K562 (cell line): ENCODE data around the gene FSHR. TPM values are rescaled to one million over a fixed set of nuclear protein-coding genes. Genes with fewer than 3 reads are reported as not detected.

ENCODE experiments used
- ATAC-seq: fragments of 200-7000 bp; cut with Tn5 transposase; 3 replicates; pipeline ENCODE4 v1.9.1; 2020; ENCODE audit warnings: moderate library complexity
- BruUV-seq: library from RNA; stranded (reverse); fragments of 400-500 nt; replicated peaks from 2 replicates; lab custom pipeline; 2021; lab: Mats Ljungman, UMichigan
- CTCF ChIA-PET: fragments of 300-600 bp; formaldehyde crosslinking; extraction: SDS; loops from one replicate; lab custom pipeline; 2021; ENCODE audit warnings: low intra/inter-chr PET ratio; lab: Yijun Ruan, JAX
- POLR2A ChIA-PET: fragments of 300-600, 350-650 bp; sonication (Branson Sonifier 250); formaldehyde crosslinking; extraction: SDS; loops from one replicate; lab custom pipeline; 2021; ENCODE audit warnings: antibody characterized with exemption, inconsistent platforms; lab: Yijun Ruan, JAX
- DNase-seq, 4 experiments: peaks; one replicate each; pipeline versions ENCODE4 v3.0.0 to v3.0.0-alpha.2; 2011 to 2018; ENCODE audit warnings: low spot score in 3 of 4, mixed read lengths in 3 of 4; ENCODE audit errors: extremely low read depth in 1 of 4
- FAIRE-seq: peaks from 2 replicates; lab custom pipeline; 2011; peaks lifted over from hg19 to GRCh38; lab: Jason Lieb, UNC
- H2AFZ ChIP-seq: 2 replicates; pipeline ENCODE4 v1.6.0; 2011; ENCODE audit warnings: low read depth, low read length, control low read depth, inconsistent platforms
- H3K27ac ChIP-seq: fragments of 200-600 bp; 3 replicates; pipeline ENCODE4 v1.8.0; 2011; ENCODE audit warnings: low read depth, mild to moderate bottlenecking, control low read depth, inconsistent platforms, low read length, moderate library complexity, mixed read lengths; ENCODE audit errors: extremely low read depth
- H3K27me3 ChIP-seq, 2 experiments: fragments of 300-600 bp in 1 of 2; 2 replicates in 1 of 2; 3 replicates in 1 of 2; pipeline versions ENCODE4 v1.6.0 to v1.8.0; 2011; ENCODE audit warnings: inconsistent platforms in 2 of 2, low read length in 2 of 2, mild to moderate bottlenecking in 1 of 2, mixed read lengths in 1 of 2, moderate library complexity in 1 of 2; ENCODE audit not compliant: control insufficient read depth in 2 of 2, insufficient read depth in 2 of 2
- H3K36me3 ChIP-seq: fragments of 300-600 bp; 3 replicates; pipeline ENCODE4 v1.8.0; 2011; ENCODE audit warnings: mild to moderate bottlenecking, low read length, inconsistent platforms; ENCODE audit not compliant: control insufficient read depth, insufficient read depth
- H3K4me1 ChIP-seq, 2 experiments: fragments of 200-600 bp in 1 of 2; replicated peaks in 1 of 2; 2 replicates in 1 of 2; 3 replicates in 1 of 2; pipeline versions ENCODE4 v1.5.1 to v1.8.0; 2011; ENCODE audit warnings: inconsistent platforms in 2 of 2, low read length in 2 of 2, mild to moderate bottlenecking in 1 of 2, mixed read lengths in 1 of 2, moderate library complexity in 1 of 2; ENCODE audit not compliant: control insufficient read depth in 2 of 2, insufficient read depth in 2 of 2
- H3K4me2 ChIP-seq: 2 replicates; pipeline ENCODE4 v1.6.1; 2011; ENCODE audit warnings: low read length, control low read depth, inconsistent platforms, mixed read lengths; ENCODE audit not compliant: insufficient read depth
- H3K4me3 ChIP-seq: fragments of 200-600 bp; sonication (generic), shearing (Covaris generic); 2 replicates; pipeline ENCODE4 v1.5.1; 2016; ENCODE audit warnings: control low read depth, inconsistent platforms
- H3K79me2 ChIP-seq: fragments of 200-600 bp; 3 replicates; pipeline ENCODE4 v1.8.0; 2011; ENCODE audit warnings: low read length, inconsistent platforms; ENCODE audit not compliant: control insufficient read depth, insufficient read depth
- H3K9ac ChIP-seq, 2 experiments: 2 replicates each; pipeline versions ENCODE4 v1.6.0 to v1.6.1; 2011; ENCODE audit warnings: low read depth in 2 of 2, low read length in 2 of 2, control low read depth in 1 of 2, inconsistent platforms in 1 of 2, mild to moderate bottlenecking in 1 of 2, mixed read lengths in 1 of 2; ENCODE audit not compliant: insufficient read depth in 1 of 2
- H3K9me1 ChIP-seq: one replicate; pipeline ENCODE4 v1.6.0; 2011; ENCODE audit warnings: inconsistent platforms, mild to moderate bottlenecking, low read length, moderate library complexity; ENCODE audit not compliant: control insufficient read depth, insufficient read depth
- H3K9me3 ChIP-seq: replicated peaks from 2 replicates; pipeline ENCODE4 v1.5.1; 2011; ENCODE audit warnings: low read depth, low read length, inconsistent platforms; ENCODE audit not compliant: control insufficient read depth, insufficient read depth
- H4K20me1 ChIP-seq: replicated peaks from 2 replicates; pipeline ENCODE4 v1.6.1; 2011; ENCODE audit warnings: low read length, inconsistent platforms, mixed read lengths; ENCODE audit not compliant: control insufficient read depth, insufficient read depth
- CBX1 ChIP-seq: sonication (generic); IDR thresholded peaks from 2 replicates; pipeline ENCODE4 v1.6.1; 2016; ENCODE audit warnings: antibody characterized with exemption, low read depth, mild to moderate bottlenecking
- COPS2 ChIP-seq: fragments of 450-650 bp; conservative IDR thresholded peaks from 2 replicates; pipeline ENCODE4 v1.6.1; 2016; ENCODE audit warnings: mild to moderate bottlenecking, moderate library complexity
- HEY1 ChIP-seq: fragments of 250-450 bp; sonication (Bioruptor Pico); IDR thresholded peaks from 2 replicates; pipeline ENCODE4 v1.5.0; 2020; ENCODE audit warnings: mild to moderate bottlenecking, moderate library complexity, borderline replicate concordance
- MITF ChIP-seq: IDR thresholded peaks from 2 replicates; pipeline ENCODE4 v1.6.1; 2014; ENCODE audit warnings: antibody characterized with exemption
- PHB2 ChIP-seq: fragments of 450-650 bp; IDR thresholded peaks from 2 replicates; pipeline ENCODE4 v1.6.1; 2017; ENCODE audit warnings: low read depth
- SMAD3 ChIP-seq: fragments of 450-650 bp; formaldehyde crosslinking; conservative IDR thresholded peaks from 2 replicates; pipeline ENCODE4 v1.4.0; 2020; ENCODE audit warnings: mild to moderate bottlenecking
- TAL1 ChIP-seq: fragments of 450-650 bp; IDR thresholded peaks from 2 replicates; pipeline ENCODE4 v1.6.1; 2016; ENCODE audit warnings: mild to moderate bottlenecking
- ZNF77 ChIP-seq: fragments of 250-450 bp; sonication (Bioruptor Pico); IDR thresholded peaks from 2 replicates; pipeline ENCODE4 v1.5.0; 2020
- WGBS: fragments of 100-300 bp; shearing (Covaris generic); methylation state at CpG from one replicate; pipeline ENCODE4 v1.1.6; 2016; ENCODE audit warnings: low coverage, mixed read lengths; ENCODE audit not compliant: insufficient coverage; ENCODE audit errors: missing lambda C conversion rate; 5-methylcytosine and 5-hydroxymethylcytosine counted together
- in situ Hi-C: fragments of 300-500 bp; cut with MboI; formaldehyde crosslinking; loops from 4 replicates; pipeline ENCODE4 v1.15.0; 2018; ENCODE audit warnings: inconsistent platforms, mixed read lengths
- intact Hi-C: fragments of 100-400 bp; cut with micrococcal nuclease; formaldehyde crosslinking; loops from 2 replicates; pipeline ENCODE4 v1.14.2; 2022
- polyA plus RNA-seq, 8 experiments: library from polyadenylated mRNA; depleted of rRNA in 4 of 8; stranded (reverse) in 5 of 8; unstranded in 3 of 8; fragments of >200 nt; fragmentation: Nextera tagmentation in 2 of 8; fragmentation: Illumina TruSeq in 1 of 8; extraction: Ambion mirVana in 2 of 8; extraction: Trizol in 1 of 8; gene quantifications; 2 replicates each; pipeline versions ENCODE4 v1.2.1 to v1.2.3, GENCODE V29; 2011 to 2014; ENCODE audit warnings: inconsistent platforms in 1 of 8, missing spikeins in 1 of 8
- total RNA-seq, 7 experiments: library from RNA; depleted of rRNA in 6 of 7; stranded (reverse); fragments of >200 nt in 6 of 7; fragmentation: Illumina TruSeq in 2 of 7; extraction: Trizol in 2 of 7; gene quantifications; 2 replicates each; pipeline versions ENCODE4 v1.2.1 to v1.2.3, GENCODE V29; 2011 to 2021; ENCODE audit warnings: low replicate concordance in 1 of 7
- TF ChIP-seq, protein P1 (sequence below): fragments of 450-650 bp; IDR thresholded peaks from 2 replicates; pipeline ENCODE4 v1.6.1; 2016; ENCODE audit warnings: borderline replicate concordance

The FSHR gene
- total and polyA plus RNA-seq, 9 of the 15 experiments (the other 6 are each of a cell fraction or from before 2014, with no cell fraction given) = not detected

- in situ Hi-C loops = no loop called here
- WGBS = 0% methylated on average over 3 of the region's 3 CpGs
- FAIRE-seq (no peak), DNase-seq (no peak), ATAC-seq (no peak)
- Histone ChIP-seq H3K9me1 (no peaks in the 10 kb centered on the region), H3K36me3 (no peaks in the 10 kb centered on the region), H2AFZ (no peak overlapping the region), H4K20me1 (no peaks in the 10 kb centered on the region), H3K9me3 (no peaks in the 10 kb centered on the region), H3K4me1 (no peaks in the 10 kb centered on the region), H3K4me3 (no peak overlapping the region), H3K27ac (no peak overlapping the region), H3K9ac (no peak overlapping the region), H3K4me2 (no peak overlapping the region), H3K79me2 (no peaks in the 10 kb centered on the region), H3K27me3 (no peaks in the 10 kb centered on the region)
- TF ChIP-seq HEY1 (no peak), SMAD3 (CRISPR knock-in tag) (no peak), ZNF77 (CRISPR knock-in tag) (no peak), TAL1 (no peak), PHB2 (no peak), CBX1 (no peak), COPS2 (no peak), MITF (no peak)
- TF ChIP-seq, protein P1, sequence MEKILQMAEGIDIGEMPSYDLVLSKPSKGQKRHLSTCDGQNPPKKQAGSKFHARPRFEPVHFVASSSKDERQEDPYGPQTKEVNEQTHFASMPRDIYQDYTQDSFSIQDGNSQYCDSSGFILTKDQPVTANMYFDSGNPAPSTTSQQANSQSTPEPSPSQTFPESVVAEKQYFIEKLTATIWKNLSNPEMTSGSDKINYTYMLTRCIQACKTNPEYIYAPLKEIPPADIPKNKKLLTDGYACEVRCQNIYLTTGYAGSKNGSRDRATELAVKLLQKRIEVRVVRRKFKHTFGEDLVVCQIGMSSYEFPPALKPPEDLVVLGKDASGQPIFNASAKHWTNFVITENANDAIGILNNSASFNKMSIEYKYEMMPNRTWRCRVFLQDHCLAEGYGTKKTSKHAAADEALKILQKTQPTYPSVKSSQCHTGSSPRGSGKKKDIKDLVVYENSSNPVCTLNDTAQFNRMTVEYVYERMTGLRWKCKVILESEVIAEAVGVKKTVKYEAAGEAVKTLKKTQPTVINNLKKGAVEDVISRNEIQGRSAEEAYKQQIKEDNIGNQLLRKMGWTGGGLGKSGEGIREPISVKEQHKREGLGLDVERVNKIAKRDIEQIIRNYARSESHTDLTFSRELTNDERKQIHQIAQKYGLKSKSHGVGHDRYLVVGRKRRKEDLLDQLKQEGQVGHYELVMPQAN = no peak
- BruUV-seq = no TSS peak
- intact Hi-C loops = no loop called here
- POLR2A ChIA-PET = no interaction called here
- CTCF ChIA-PET = no interaction called here
These were observed 45.9 kb downstream of the FSHR start for GRCh38 chr2:49108436-49108835.
